ENCODE results near the gene PLEKHG1.

GRCh38 chr6:150600010-150600300 lies 270 bp downstream of the PLEKHG1 start:
- TF ChIP-seq CTCF (IDR thresholded peaks at IDR 0.05; ENCODE audit: poor library complexity) (no peak), EZH2 (IDR thresholded peaks at IDR 0.05; ENCODE audit: borderline replicate concordance) (peak; percentile 27)
